GM18520 (cell line): ENCODE results near the gene MSANTD2.

Experiments
- ATAC-seq: cut with Tn5 transposase; IDR thresholded peaks from one replicate; pipeline ENCODE4 v1.9.1; 2021; ENCODE audit not compliant: unreplicated experiment

Gene MSANTD2

GRCh38 chr11:124821995-124822730 is 22.0 kb upstream of the MSANTD2 start:
- no peak for ATAC-seq

DNA sequence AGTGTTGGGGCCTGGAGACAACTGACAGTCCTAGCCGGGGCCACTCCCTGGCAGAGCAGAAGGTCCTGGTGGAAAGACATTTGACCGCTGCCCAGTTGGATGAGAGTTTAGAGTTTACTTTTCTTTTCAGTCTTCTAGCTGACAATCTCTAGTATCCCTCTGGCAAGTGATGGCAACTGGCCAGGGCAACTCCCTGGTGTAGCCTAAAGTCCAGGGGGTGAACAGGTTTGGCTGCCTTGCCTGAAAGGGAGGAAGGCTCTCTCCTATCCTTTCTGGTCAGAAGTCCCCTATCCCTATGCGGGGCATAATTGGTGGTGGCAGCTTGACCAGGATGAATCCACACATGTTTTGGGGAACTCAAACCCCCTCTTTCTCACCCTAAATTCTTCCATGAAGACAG is 16.8 kb upstream of the MSANTD2 start:
- ATAC-seq: no peak

DNA sequence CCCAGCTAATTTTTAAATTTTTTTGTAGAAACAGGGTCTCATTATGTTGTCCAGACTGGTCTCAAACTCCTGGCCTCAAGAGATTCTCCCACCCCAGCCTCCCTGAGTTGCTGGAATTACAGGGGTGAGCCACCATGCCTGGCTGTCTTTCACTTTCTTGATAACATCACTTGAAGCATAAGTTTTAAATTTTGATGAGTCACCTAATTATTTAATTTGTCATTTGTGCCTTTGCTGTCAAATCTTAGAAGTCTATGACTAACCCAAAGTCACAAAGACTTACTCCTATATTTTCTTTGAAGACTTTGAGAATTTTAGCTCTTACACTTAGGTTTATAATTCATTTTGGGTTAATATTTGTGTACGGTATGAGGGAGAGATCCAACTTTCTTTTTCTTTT is 14.5 kb upstream of the MSANTD2 start:
- no peak for ATAC-seq

GRCh38 chr11:124812876-124813275 is 12.7 kb upstream of the MSANTD2 start:
- no peak for ATAC-seq

- no peak for ATAC-seq
These were observed 11.4 kb upstream of the MSANTD2 start for GRCh38 chr11:124811399-124812125.

DNA sequence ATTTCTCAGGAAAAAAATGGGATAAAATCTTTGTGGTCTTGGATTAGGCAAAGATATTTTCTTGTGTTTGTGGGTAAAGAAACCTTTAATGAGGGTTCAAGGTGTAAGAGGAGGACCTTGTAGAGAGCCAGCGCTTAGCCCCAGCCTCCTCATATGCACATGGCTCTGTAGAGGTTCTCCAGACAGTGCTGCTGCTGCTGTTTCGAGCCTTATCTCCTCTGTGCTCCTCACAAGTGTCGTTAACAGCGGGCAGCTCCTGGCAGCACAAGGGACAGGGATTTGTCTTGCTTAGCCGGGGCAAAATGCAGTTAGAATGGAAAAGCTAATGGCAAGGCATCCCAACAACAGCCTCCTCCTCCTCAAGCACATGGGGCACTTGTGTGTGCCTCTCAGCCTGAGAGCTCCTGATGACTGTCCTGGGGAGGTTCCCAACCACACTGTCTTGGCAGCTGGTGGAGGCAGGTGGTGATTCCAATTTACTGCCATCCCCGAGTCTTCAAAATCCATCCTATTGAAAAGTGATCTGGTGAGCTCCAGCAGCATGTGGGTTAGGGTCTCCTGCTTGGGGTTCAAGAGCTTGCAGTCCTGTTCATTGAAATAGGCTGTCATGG is 7.6 kb upstream of the MSANTD2 start:
- ATAC-seq: no peak

- no peak for ATAC-seq
These were observed 7.0 kb upstream of the MSANTD2 start for GRCh38 chr11:124807201-124807600.

DNA sequence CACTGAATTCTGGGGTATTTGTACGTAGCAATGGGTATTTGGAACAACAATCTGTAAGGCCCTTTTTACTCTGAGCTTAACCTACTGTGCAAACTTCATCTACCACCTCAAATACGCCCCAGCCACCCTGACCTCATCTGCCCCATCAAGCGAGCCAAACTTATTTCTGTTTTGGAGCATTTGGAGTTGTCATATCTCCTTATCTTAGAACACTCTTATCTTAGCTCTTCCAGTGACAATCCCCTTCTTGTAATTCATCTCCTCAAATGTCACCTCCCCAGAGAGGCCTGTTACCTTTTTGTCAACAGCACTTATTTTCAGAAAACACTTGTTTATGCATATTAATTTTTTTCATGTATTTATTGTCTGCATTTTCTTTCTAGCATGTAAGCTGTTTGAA is 4.7 kb upstream of the MSANTD2 start:
- no peak for ATAC-seq

- no peak for ATAC-seq
These were observed 1.6 kb upstream of the MSANTD2 start for GRCh38 chr11:124801636-124802312.

DNA sequence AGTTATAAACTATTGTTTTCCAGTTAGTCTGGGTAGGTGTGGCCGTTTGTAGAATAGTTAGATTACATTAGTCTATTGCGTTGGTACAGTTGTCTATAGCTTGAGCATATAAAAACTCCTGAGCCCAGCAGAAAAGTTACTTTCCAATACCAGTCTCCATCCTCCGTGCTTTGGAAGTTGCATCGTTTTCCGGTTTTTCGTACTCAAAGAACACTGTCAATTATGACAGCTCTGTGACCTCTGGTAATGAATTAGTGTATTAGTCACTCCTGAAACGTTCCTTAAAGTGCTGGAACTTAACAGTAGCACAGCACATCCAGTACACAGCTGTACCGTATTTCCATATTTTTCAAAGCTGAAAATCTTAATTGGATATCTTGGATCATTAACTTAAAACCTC is 808 bp upstream of the MSANTD2 start:
- ATAC-seq: no peak

DNA sequence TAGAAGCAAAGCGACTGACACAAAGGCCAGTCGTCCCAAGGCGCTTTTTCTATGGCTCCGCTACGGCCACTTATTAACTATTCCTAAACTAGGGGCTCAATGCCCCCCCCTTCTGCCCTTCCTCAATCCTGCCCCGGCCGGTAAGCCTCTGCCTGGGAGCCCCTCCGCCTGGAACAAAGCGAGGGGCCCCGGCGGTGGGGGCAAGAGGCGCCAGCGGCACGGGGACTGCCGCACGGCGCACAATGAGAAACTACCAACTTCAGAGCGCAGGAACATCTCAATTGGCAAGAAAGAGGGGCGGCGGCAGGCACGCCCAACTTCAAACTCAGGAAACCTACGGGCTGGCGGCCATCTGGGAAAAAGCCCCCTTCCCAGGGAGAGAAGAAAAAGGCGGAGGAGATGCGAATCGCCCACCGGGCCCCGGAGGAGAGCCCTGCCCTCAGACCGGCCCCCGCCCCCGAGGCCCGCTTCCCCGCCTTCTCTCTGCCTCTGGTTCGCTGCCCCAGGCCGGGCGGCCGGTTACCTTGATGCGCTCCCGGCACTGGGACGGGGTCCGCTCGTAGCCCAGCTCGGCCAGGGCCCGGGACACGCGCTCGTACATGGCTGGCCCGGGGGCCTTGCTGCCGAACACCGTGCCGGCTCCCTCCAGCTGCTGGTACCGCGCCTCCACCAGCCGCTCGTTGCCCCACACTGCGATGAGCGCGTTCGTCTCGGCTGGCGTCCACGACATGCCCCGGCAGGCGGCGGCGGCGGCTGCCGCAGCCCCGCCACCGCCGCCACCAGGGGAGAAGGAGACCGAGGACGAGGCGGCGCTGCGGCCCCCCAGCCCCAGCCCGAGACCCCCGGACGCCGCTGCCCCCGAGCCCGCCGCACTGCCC is 619 bp downstream of the MSANTD2 start:
- peak; percentile 20 for ATAC-seq

DNA sequence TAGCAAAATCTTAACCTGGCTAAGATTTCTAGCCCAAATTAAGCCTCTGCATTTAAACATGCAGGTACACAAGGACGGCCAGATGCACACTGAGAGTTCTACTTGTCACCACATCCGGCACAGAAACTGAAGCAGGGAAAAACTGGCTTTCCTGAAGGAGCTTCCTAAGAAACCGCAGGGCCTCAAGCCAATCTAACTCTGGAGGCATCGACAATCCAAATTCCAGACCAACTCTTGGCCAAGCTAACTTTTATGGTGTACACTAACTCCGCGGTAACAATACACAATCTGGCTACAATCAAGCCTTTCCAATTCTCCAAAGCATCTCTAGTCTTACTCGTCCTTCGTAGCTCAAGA is 1.2 kb downstream of the MSANTD2 start:
- ATAC-seq: peak; percentile 5

DNA sequence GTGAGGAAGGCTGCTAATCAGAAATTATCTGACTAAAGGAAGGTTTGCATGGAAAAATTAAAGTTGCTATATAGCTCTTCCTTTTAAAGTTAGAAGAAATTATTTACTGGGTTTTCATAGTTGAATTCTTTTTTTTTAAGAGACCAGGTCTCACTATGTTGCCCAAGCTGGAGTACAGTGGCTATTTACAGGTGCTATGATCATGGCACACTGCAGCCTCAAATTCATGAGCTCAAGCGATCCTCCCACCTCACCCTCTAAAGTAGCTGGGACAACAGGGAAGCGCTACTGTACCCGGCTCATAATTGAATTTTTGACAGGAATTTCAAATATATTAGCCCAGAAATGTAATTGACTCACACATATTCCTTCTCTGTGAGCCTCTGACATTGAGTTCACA is 3.9 kb downstream of the MSANTD2 start:
- no peak for ATAC-seq

DNA sequence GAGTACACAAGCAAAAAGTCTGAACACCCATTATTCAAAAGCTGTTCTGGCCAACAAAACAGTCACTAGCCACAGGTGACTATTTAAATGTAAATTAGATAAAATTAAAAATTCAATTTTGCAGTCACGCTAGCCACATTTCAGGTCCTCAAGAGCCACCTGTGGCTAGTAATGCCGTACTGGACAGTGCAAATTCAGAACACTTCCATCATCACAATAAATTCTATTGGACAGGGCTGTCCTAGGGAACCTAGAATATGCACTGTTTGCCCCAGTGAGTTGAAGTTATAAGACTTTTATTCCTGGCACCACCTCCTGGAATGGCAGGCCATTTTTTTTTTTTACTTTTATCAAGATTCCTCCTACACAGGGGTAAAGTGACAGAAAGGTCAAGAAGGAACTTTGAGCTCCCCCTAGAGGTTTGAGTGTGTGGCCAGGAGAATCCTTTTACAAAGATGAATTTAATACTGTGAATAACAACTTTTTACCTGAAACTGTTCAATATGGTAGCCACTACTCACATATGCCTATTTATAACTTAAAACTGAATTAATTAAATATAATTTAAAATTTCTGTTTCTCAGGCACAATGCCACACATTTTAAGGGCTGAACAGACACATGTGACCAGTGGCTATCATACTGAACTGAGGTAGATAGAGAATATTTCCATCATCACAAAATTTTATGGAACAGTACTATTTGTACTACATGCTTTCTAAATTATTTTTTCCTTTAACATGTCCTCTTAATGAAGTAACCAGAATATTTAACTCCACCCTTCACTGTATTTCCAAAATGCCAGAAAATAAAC is 6.5 kb downstream of the MSANTD2 start:
- ATAC-seq: no peak

- peak; percentile 48 for ATAC-seq
These were observed 8.4 kb downstream of the MSANTD2 start for GRCh38 chr11:124791626-124792341.

GRCh38 chr11:124788521-124788920 is 11.7 kb downstream of the MSANTD2 start:
- no peak for ATAC-seq

- ATAC-seq: no peak
These were observed 16.2 kb downstream of the MSANTD2 start for GRCh38 chr11:124784051-124784450.

DNA sequence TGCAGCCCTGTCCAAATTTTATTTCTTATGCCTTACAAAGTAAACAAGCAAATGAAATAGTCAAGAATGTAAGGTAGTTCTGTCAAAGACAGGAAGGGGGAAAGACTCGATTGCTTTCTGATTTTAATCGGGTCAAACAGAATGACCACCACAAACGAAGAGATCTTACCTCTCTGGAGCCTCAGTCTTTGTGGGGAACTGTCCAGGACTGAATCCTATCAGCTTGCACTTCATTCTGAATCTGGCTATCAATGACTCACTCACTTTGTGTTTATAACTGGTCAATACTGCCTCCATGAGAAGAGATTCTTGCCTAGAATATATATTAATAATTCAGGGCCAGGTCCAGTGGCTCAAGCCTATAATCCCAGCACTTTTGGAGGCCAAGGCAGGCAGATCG is 17.2 kb downstream of the MSANTD2 start:
- ATAC-seq: no peak

DNA sequence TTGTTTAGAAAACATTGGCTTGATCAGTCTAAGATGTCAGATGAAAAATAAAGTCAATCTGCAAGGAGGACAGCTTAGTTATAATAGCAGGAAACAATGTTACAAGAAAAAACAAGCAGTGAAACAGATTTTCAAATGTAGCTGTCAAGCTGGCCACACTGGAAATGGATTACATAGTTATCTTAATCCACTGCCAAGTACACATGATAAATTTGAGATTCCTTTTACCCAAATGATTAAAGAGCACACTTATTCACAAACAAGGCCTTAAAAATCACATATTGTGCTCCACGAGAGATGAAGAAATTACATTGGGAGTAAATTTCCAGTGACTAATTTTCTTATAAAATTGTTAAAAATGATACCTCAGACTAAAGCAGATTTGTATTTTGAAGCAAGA is 20.6 kb downstream of the MSANTD2 start:
- ATAC-seq: no peak
